H1 (cell line): ENCODE results near the gene SH2B2. TPM values are rescaled to one million over a fixed set of nuclear protein-coding genes. Genes with fewer than 3 reads are reported as not detected.

Experiments used
- CTCF ChIA-PET: fragments of 300-600 bp; sonication (Branson Sonifier 250); formaldehyde crosslinking; loops from one replicate; lab custom pipeline; 2021; ENCODE audit not compliant: partially characterized antibody; lab: Charles Lee
- POLR2A ChIA-PET: fragments of 300-600 bp; sonication (Branson Sonifier 250); formaldehyde crosslinking; loops from one replicate; lab custom pipeline; 2021; ENCODE audit warnings: inconsistent platforms; ENCODE audit not compliant: partially characterized antibody; lab: Charles Lee
- DNase-seq, 2 experiments: peaks; one replicate each; pipeline versions ENCODE4 v3.0.0 to v3.0.0-alpha.2; 2010 to 2022; ENCODE audit warnings: low spot score in 2 of 2, low read depth in 1 of 2, mixed read lengths in 1 of 2
- FAIRE-seq: peaks from 2 replicates; lab custom pipeline; 2011; peaks lifted over from hg19 to GRCh38; lab: Jason Lieb, UNC
- H2AFZ ChIP-seq: 2 replicates; pipeline ENCODE4 v1.8.1; 2012; ENCODE audit warnings: low read length, inconsistent platforms
- H2AK5ac ChIP-seq: 2 replicates; pipeline ENCODE4 v1.6.1; 2013; ENCODE audit warnings: low read depth, low read length
- H2BK120ac ChIP-seq: replicated peaks from 2 replicates; pipeline ENCODE3; 2013; ENCODE audit warnings: low read depth, low read length, inconsistent platforms
- H2BK12ac ChIP-seq: 2 replicates; pipeline ENCODE4 v1.6.1; 2013; ENCODE audit warnings: low read depth, low read length
- H2BK15ac ChIP-seq: 2 replicates; pipeline ENCODE4 v1.6.1; 2013; ENCODE audit warnings: low read length
- H2BK20ac ChIP-seq: 2 replicates; pipeline ENCODE4 v1.6.1; 2013; ENCODE audit warnings: low read length
- H2BK5ac ChIP-seq: 2 replicates; pipeline ENCODE4 v1.6.1; 2013; ENCODE audit warnings: low read depth, low read length
- H3K14ac ChIP-seq: 2 replicates; pipeline ENCODE4 v1.6.1; 2013; ENCODE audit warnings: inconsistent platforms; ENCODE audit not compliant: insufficient read length
- H3K18ac ChIP-seq: 2 replicates; pipeline ENCODE4 v1.6.1; 2013; ENCODE audit warnings: low read length; ENCODE audit errors: extremely low read depth
- H3K23ac ChIP-seq: 2 replicates; pipeline ENCODE4 v1.6.1; 2013; ENCODE audit warnings: inconsistent platforms; ENCODE audit not compliant: insufficient read length
- H3K23me2 ChIP-seq: 2 replicates; pipeline ENCODE4 v1.6.1; 2013; ENCODE audit warnings: low read depth, low read length
- H3K27ac ChIP-seq: 2 replicates; pipeline ENCODE4 v1.6.1; 2011; ENCODE audit warnings: low read depth, low read length, inconsistent platforms
- H3K27me3 ChIP-seq, 4 experiments: replicated peaks in 1 of 4; 1 replicate in 1 of 4; 2 replicates in 3 of 4; pipeline versions ENCODE4 v1.6.1 to v1.8.1; 2011 to 2013; ENCODE audit warnings: low read length in 3 of 4, mild to moderate bottlenecking in 3 of 4, inconsistent platforms in 2 of 4, mixed read lengths in 2 of 4, moderate library complexity in 1 of 4; ENCODE audit not compliant: control insufficient read depth in 3 of 4, insufficient read depth in 3 of 4; ENCODE audit errors: extremely low read depth in 1 of 4
- H3K36me3 ChIP-seq, 4 experiments: 2 replicates each; pipeline versions ENCODE4 v1.6.1 to v1.8.1; 2011 to 2013; ENCODE audit warnings: mild to moderate bottlenecking in 4 of 4, low read length in 3 of 4, moderate library complexity in 2 of 4, control low read depth in 1 of 4, inconsistent platforms in 1 of 4; ENCODE audit not compliant: insufficient read depth in 4 of 4, control insufficient read depth in 2 of 4
- H3K4ac ChIP-seq: replicated peaks from 2 replicates; pipeline ENCODE3; 2013; ENCODE audit warnings: low read length, low read depth, mixed read lengths, inconsistent platforms; ENCODE audit not compliant: insufficient read length
- H3K4me1 ChIP-seq, 4 experiments: replicated peaks in 1 of 4; 1 replicate in 1 of 4; 2 replicates in 3 of 4; pipeline versions ENCODE4 v1.6.1 to v1.8.1; 2011 to 2013; ENCODE audit warnings: low read length in 3 of 4, inconsistent platforms in 2 of 4, mixed read lengths in 1 of 4; ENCODE audit not compliant: insufficient read depth in 4 of 4, control insufficient read depth in 3 of 4
- H3K4me2 ChIP-seq, 2 experiments: 2 replicates each; pipeline versions ENCODE4 v1.6.1 to v1.8.1; 2011 to 2013; ENCODE audit warnings: low read depth in 2 of 2, low read length in 2 of 2, control low read depth in 1 of 2, inconsistent platforms in 1 of 2, mild to moderate bottlenecking in 1 of 2; ENCODE audit not compliant: insufficient read depth in 1 of 2
- H3K4me3 ChIP-seq, 4 experiments: fragments of 200-600, 300-600 bp in 1 of 4; sonication (generic), shearing (Covaris generic), sonication (Bioruptor Twin) in 1 of 4; 2 replicates each; pipeline versions ENCODE4 v1.5.1 to v1.8.1; 2011 to 2016; ENCODE audit warnings: low read length in 4 of 4, low read depth in 3 of 4, control low read depth in 2 of 4, inconsistent platforms in 2 of 4, mild to moderate bottlenecking in 2 of 4, mixed read lengths in 1 of 4, moderate library complexity in 1 of 4; ENCODE audit not compliant: insufficient read depth in 2 of 4; ENCODE audit errors: extremely low read depth in 1 of 4
- H3K56ac ChIP-seq: replicated peaks from 2 replicates; pipeline ENCODE3; 2013; ENCODE audit warnings: low read depth, mild to moderate bottlenecking, mixed read lengths, low read length, inconsistent platforms; ENCODE audit not compliant: insufficient read length
- H3K79me1 ChIP-seq: 2 replicates; pipeline ENCODE4 v1.6.1; 2013; ENCODE audit warnings: low read depth, low read length, control low read depth
- H3K79me2 ChIP-seq, 2 experiments: 2 replicates each; pipeline versions ENCODE4 v1.6.1 to v1.8.1; 2012 to 2013; ENCODE audit warnings: low read length in 2 of 2, mild to moderate bottlenecking in 2 of 2, inconsistent platforms in 1 of 2; ENCODE audit not compliant: insufficient read depth in 2 of 2, control insufficient read depth in 1 of 2
- H3K9ac ChIP-seq, 4 experiments: replicated peaks in 1 of 4; 1 replicate in 1 of 4; 2 replicates in 3 of 4; pipeline versions ENCODE4 v1.6.1 to v1.8.1; 2011 to 2013; ENCODE audit warnings: low read depth in 3 of 4, low read length in 3 of 4, control low read depth in 2 of 4, mild to moderate bottlenecking in 2 of 4, moderate library complexity in 2 of 4, inconsistent platforms in 1 of 4; ENCODE audit errors: extremely low read depth in 1 of 4
- H3K9me3 ChIP-seq, 2 experiments: 2 replicates each; pipeline versions ENCODE4 v1.6.1 to v1.8.1; 2012 to 2013; ENCODE audit warnings: mild to moderate bottlenecking in 2 of 2, moderate library complexity in 2 of 2, control low read depth in 1 of 2, inconsistent platforms in 1 of 2, low read depth in 1 of 2, low read length in 1 of 2, mixed read lengths in 1 of 2; ENCODE audit not compliant: insufficient read depth in 2 of 2
- H4K20me1 ChIP-seq, 2 experiments: replicated peaks in 1 of 2; 2 replicates each; pipeline versions ENCODE3 to v1.8.1; 2011 to 2013; ENCODE audit warnings: inconsistent platforms in 2 of 2, low read length in 2 of 2, mild to moderate bottlenecking in 1 of 2; ENCODE audit not compliant: insufficient read depth in 2 of 2, control insufficient read depth in 1 of 2
- H4K5ac ChIP-seq: 2 replicates; pipeline ENCODE4 v1.6.1; 2013; ENCODE audit warnings: low read length, low read depth, mixed read lengths, inconsistent platforms; ENCODE audit not compliant: insufficient read length
- H4K8ac ChIP-seq: 2 replicates; pipeline ENCODE4 v1.8.0; 2013; ENCODE audit warnings: mild to moderate bottlenecking, moderate library complexity, low read length, inconsistent platforms; ENCODE audit not compliant: insufficient read depth; ENCODE audit errors: extremely low read depth
- H4K91ac ChIP-seq: replicated peaks from 2 replicates; pipeline ENCODE3; 2013; ENCODE audit warnings: low read length, mixed read lengths, inconsistent platforms; ENCODE audit not compliant: insufficient read length
- WGBS, 2 experiments: shearing (Covaris generic) in 1 of 2; methylation state at CpG; one replicate each; pipeline versions ENCODE4 v1.1.6 to v1.1.7; 2013 to 2015; ENCODE audit warnings: low lambda C conversion rate in 2 of 2, mixed read lengths in 2 of 2, inconsistent platforms in 1 of 2, low coverage in 1 of 2, missing lambda C conversion rate in 1 of 2; ENCODE audit not compliant: insufficient replicate concordance in 2 of 2, insufficient coverage in 1 of 2, insufficient read length in 1 of 2; ENCODE audit errors: extremely low coverage in 1 of 2, missing lambda C conversion rate in 1 of 2; 5-methylcytosine and 5-hydroxymethylcytosine counted together
- polyA plus RNA-seq, 7 experiments: library from polyadenylated mRNA; depleted of rRNA in 3 of 7; stranded (reverse) in 5 of 7; unstranded in 2 of 7; fragments of >200 nt in 5 of 7; fragments of 200-250 nt in 2 of 7; gene quantifications; 1 replicate in 5 of 7; 2 replicates in 1 of 7; 4 replicates in 1 of 7; pipeline versions ENCODE4 v1.2.1 to v1.2.3, GENCODE V29; 2011 to 2013; ENCODE audit warnings: missing spikeins in 2 of 7, mixed read lengths in 2 of 7
- total RNA-seq: library from RNA; stranded (reverse); fragmentation: NEBNext Ultra II Directional; extraction: Animal tissue kit (Norgen Biotek cat#: 25700); gene quantifications from 2 replicates; pipeline ENCODE4 v1.2.1, GENCODE V29; 2021

SH2B2 gene
- total and polyA plus RNA-seq, 2 of the 8 experiments (the other 6 are each of a cell fraction or from before 2014, with no cell fraction given), result 11.5 to 18.7 TPM

GRCh38 chr7:102296514-102296913 is 9.8 kb downstream of the SH2B2 start:
- Histone ChIP-seq H3K36me3 (no peaks in the 10 kb centered on the region; a peak in 1 of 8 replicates), H3K4me3 (no peak overlapping the region), H4K91ac (peak overlapping the region; percentile 17), H3K4me2 (no peak overlapping the region), H2BK5ac (0 out of 2 replicates have a peak overlapping the region, but pooled peaks have one; percentile 3), H4K5ac (no peak overlapping the region), H3K23ac (no peak overlapping the region), H3K79me2 (0 out of 4 replicates have a peak, but pooled peaks cover 0 to 2% of the 10 kb centered on the region in 2 experiments), H4K20me1 (peaks cover 2 to 12% of the 10 kb centered on the region in 2 experiments), H4K8ac (no peak overlapping the region), H3K9ac (no peak overlapping the region), H2BK15ac (no peak overlapping the region), H3K27me3 (peaks cover 0 to 7% (median 4%) of the 10 kb centered on the region in 4 experiments; a peak in 5 of 7 replicates), H3K79me1 (no peaks in the 10 kb centered on the region; the same call in 1 of the 2 replicates), H2AK5ac (no peak overlapping the region), H3K4ac (no peak overlapping the region), H3K4me1 (peaks cover 0 to 28% (median 7%) of the 10 kb centered on the region in 4 experiments; a peak in 6 of 7 replicates), H3K27ac (no peak overlapping the region), H2BK20ac (no peak overlapping the region), H2BK120ac (no peak overlapping the region), H3K9me3 (no peaks in the 10 kb centered on the region; a peak in 1 of 4 replicates), H2AFZ (no peak overlapping the region), H2BK12ac (no peak overlapping the region), H3K18ac (no peak overlapping the region), H3K14ac (no peak overlapping the region), H3K23me2 (peaks cover 4% of the 10 kb centered on the region; the same call in 1 of the 2 replicates), H3K56ac (no peak overlapping the region)
- ChIA-PET CTCF (interaction anchor here (0.6 to 2.5 kb wide), 6 partner anchors 9 to 95 kb away, joined by 3 to 9 read pairs (median 4); no protein-coding TSS in a partner anchor), POLR2A (interaction anchor here (1.6 kb wide), 1 partner anchor 9 kb away, joined by 5 read pairs; no protein-coding TSS in a partner anchor)
- FAIRE-seq (no peak), DNase-seq (no peak)
- 95% methylated on average over 7 of the region's 7 CpGs; no CpG with 5 or more reads in 1 of the 2 experiments for WGBS, 2 experiments
